Epidermal melanocyte (primary cell): ENCODE measurements around the gene SIPA1.

ENCODE experiments used
- DNase-seq: peaks from one replicate; pipeline ENCODE4 v3.0.0; 2011; ENCODE audit warnings: low spot score; ENCODE audit not compliant: insufficient read length

Gene SIPA1, protein sequence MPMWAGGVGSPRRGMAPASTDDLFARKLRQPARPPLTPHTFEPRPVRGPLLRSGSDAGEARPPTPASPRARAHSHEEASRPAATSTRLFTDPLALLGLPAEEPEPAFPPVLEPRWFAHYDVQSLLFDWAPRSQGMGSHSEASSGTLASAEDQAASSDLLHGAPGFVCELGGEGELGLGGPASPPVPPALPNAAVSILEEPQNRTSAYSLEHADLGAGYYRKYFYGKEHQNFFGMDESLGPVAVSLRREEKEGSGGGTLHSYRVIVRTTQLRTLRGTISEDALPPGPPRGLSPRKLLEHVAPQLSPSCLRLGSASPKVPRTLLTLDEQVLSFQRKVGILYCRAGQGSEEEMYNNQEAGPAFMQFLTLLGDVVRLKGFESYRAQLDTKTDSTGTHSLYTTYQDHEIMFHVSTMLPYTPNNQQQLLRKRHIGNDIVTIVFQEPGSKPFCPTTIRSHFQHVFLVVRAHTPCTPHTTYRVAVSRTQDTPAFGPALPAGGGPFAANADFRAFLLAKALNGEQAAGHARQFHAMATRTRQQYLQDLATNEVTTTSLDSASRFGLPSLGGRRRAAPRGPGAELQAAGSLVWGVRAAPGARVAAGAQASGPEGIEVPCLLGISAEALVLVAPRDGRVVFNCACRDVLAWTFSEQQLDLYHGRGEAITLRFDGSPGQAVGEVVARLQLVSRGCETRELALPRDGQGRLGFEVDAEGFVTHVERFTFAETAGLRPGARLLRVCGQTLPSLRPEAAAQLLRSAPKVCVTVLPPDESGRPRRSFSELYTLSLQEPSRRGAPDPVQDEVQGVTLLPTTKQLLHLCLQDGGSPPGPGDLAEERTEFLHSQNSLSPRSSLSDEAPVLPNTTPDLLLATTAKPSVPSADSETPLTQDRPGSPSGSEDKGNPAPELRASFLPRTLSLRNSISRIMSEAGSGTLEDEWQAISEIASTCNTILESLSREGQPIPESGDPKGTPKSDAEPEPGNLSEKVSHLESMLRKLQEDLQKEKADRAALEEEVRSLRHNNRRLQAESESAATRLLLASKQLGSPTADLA

DNA sequence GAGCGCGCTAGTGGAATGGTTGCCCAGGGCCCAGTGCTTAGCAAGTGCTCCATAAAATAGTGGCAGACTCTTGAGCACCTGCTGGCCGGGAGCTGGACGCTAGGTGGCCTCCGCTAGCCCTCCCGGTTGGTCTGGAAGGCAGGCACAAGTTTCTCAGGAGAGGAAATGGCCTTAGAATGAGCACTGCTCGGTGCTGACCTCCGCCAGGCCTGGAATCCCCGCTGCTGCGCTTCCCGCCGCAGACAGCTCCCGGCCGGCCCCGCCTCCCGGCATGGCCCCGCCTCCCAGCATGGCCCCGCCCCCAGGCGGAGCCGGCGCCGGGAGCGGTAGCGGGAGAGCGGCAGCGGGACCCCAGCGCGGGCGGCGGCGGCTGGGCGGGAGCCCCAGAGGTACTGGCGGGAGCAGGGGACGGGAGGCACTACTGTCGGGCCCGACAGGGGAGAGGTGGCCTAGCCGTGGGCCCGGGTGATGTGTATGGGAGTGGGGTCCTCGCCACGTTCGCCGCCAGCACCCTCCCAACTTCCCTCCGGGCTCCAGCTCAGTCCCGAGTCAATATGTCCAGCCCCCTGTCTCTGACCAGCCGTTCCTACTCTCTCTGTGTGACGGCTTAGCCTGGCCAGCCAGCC is at the start of gene SIPA1:
TSS of gene SIPA1 (plus strand) at position 308 of the 626 bp plus-strand sequence. CDS start 2,821 bp downstream, outside the sequence.
- peak; percentile 65 for DNase-seq

DNA sequence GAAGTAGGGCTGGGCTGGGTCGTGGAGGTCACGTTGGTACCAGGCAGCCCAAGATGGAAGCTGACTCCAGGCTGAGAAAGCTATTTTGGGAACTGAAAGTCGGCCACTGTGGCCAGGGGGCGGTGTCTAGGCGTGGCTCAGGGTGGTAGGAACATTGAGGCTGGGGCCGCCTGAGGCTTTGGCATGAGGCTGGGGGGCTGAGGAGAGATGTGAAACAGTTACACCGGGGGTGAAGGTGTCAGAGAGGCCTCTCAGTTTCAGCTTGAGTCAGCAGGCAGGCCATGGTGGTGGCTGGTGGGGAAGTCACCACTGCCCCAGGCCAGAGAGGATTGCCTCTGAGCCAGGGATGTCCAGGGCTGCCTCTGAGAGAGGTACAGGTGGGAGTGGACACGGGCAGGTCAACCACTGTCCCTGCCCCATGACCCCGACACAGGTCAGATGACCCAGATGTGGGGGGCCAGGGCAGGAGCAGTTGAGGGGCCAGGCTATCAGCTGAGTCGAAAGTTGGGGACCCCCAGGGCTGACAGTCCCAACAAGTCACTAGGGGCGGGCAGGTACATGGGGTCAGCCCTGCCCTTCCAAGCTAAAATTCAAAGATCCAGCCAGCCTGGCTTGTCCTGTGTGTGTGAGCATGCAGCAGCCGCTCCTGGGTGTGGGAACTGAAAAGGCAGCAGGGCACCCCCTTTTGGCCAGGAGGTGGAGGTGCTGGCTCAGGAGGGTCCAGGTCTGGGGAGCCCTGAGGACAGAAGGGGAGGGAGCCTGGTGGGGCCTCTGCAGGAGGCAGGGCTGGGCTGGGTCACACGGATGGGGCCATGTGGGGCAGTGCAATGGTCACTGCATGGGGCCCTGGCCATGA is 49.5 kb upstream of the SIPA1 start:
- DNase-seq: no peak

DNA sequence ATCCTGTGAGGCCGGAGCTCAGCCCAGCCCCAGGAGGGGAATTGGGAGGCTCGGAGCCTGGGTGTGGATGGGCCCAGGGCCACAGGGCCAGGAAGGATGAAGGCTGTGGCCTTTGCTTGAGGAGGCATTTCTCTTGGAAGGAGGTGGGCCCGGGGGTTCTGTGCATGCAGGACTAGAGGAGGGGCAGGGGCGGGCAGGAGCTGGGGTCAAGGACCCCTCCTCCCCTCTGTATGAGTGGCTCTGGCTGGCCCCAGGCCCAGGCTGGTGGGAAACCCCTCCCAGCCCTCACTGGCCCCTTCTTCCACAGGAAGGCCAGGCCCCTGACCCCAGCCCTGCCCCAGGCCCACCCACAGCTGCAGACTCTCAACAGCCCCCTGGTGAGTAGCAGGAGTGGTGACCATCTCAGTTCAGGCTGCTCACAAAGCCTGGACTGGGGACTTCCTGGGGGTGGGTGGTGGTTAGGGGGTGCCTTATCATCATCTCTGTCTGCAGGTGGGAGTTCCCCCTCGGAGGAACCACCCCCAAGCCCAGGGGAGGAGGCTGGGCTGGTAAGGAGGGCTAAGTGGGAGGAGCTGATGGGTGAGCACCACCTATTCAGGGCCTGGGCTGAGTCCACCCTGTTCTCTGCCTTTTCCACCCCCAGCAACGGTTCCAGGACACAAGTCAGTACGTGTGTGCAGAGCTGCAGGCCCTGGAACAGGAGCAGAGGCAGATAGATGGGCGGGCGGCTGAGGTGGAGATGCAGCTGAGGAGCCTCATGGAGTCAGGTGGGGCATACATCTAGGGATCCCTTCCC is 48.3 kb upstream of the SIPA1 start:
- no peak for DNase-seq

DNA sequence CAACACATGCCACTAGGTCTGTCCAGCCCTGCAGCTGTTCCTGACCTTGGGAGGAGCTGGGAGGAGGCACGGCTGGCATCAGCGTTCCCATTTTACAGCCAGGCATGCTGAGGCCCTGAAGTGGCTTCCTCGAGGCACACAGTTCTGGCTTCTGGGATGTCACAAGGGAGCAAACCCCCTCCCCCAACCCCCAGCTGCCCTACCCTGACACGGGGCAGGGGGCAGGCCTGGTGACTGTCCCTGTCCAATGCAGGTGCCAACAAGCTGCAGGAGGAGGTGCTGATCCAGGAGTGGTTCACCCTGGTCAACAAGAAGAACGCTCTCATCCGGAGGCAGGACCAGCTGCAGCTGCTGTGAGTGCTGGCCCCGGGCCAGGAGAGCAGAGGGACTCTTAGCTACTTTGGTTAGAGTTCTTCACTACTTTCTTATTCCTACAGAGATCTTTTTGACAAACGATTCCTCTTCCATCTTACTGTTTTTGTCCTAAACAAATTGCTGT is 47.6 kb upstream of the SIPA1 start:
- DNase-seq: no peak

DNA sequence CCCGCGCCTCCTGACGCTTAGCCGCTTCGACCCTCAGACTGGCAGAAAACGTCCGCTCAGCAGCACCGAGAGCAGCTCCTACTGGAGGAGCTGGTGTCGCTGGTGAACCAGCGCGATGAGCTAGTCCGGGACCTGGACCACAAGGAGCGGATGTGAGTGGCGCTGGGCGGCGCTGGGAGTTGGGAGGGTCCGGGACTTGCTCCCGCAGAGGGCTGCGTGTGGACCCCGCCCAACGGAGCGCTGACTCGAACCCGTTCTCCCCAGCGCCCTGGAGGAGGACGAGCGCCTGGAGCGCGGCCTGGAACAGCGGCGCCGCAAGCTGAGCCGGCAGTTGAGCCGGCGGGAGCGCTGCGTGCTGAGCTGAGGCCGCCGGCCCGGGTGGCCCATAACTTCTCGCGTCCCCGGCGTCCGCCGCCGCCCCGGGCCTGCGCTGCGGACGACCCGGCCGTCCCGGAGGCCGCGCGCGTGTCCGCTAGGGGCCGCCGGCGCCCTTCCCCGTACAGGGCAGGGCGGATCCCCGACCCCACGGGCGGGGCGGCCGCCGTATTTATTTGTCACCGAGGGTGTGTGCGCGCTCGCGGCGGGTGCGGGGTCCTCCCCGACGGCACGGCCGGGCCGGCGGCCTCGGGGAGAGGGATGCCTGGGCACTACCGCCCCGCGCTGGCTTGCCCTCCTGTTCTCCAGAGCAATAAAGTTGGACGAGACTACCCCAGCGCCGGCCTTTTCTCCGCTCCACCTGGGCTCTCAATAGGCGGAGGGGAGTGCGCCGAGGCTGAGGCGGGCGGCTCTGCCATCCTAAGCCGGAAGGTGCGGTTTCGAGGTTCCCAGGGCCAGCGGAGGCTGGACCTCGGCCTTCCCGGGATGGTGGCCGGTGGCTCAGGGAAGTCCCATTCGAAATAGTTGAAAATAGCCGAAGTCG is 45.7 kb upstream of the SIPA1 start:
- DNase-seq: no peak

DNA sequence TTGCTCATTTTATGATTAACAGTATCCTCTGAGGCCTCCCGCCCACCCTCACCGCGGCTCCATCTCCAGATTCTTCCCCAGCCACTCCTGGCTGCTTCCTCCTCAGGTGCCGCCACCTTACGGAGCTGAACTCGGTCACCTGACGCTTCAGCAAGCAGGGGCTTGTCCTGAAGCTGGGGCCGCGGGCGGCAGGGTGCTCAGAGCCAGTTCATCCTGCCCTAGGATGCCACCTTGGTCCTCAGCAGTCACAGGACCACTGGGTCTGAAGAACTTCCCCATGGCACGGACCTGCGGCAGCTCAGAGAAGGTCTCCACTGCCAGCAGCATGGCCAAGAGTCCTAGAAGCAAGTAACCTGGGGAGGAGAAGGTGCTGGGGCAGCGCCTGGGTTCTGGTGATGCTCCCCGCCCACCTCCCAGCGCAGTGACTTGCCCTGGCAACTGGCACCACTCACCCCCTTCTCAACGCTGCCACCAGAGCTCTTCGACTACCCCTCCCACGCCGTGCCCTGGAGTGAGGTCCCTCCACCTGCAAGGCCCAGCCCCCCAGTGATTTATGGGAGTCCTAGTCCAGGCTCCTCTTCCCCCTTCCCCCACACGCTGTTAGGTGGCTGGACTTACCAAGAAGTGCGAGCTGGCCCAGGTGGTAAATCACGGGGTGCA is 44.9 kb upstream of the SIPA1 start:
- DNase-seq: no peak

DNA sequence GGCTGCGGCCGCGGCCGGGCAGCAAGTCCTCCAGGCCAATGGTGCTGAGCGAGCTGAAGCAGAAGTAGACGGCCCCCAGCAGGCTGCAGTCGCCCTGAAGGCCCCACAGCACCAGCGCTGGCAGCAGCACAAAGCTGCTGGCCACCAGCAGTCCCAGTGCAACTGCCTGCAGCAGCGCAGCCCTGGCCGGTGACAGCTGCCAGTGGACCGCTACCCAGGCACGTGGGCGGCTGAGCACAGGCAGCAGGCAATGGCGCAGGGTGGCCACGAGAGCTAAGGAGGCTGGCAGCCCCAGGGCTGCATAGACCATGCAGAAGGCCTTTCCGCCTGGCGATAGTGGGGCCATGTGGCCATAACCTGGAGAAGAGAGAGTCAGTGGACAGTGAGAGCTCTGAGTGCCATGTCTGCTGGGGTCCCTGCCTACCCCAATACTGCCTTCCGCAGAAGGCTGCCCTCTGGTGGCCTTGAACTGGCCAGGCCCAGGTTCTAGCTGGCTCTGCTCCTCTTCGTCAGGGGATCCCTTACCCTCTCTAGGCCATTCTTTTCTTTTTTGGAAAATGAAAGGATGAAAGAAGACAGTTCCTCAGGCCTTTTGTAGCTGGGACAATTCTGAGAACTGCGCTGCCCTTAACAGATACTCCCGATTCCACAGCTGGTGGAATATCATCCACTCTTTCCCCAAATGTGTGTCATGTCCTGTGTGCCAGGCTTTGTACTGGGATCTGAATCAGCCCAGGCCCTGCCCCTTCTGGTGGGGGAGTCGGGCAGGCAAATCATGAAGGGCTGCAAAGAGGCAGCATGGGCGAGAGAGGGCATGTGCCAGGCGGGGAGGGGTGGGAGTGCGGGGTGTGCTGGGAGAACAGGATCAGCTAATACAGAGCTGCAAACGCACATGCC is 44.1 kb upstream of the SIPA1 start:
- DNase-seq: no peak

DNA sequence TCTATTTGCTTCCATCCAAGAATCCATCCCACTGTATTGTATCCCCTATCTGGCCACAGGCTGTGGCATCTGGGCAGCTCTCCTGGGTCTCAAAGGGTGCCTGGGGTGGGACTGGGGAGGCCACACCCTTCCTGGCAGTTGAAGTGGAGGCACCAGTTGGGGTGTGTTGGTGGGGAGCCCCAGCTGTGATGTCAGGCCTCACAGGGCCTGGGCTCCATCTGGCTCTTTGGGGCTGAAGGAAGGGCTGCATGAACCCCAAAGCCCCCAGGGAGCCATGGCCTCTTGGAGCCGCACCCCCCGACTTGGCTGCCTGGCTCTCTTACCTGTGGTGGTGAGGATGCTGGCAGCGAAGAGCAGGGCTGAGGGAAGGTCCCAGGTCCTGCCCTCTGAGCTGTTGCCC is 42.8 kb upstream of the SIPA1 start:
- no peak for DNase-seq

DNA sequence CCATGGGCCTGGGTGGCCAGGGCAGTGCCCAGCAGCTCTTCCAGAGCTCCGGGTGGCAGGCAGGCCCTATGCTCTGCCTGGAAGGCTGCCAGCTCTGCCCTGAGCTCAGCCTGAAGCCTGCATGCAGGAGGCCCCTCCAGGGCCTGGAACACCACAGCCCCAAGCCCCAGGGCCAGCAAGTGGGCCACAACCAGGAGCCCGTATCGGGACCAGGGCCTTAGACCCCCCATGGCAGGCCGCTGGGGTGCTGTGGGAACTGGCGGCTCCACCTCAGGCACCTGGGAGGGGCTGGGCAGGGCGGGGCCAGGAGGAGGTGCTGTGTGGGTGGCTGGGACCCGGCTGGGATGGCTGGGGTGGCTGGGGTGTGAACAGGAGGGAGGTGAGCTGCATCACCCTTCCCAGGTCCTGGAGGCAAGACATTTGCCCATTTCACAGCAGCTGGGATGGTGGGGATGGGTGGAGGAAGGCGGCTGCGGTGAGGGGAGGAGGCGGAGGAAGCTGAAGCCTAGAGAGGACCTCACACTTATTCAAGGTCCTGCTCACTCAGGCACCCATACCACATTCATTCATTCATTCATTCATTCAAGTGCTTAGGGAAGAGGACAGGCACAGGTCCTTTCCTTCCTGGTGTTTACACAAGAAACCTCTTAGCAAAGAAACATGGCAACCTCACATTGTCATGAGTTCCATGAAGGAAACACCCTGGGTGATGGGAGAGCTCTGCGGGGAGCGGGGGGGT is 42.2 kb upstream of the SIPA1 start, which contains the start of gene KCNK7:
TSS of gene KCNK7 (minus strand) at position 258 of the 739 bp plus-strand sequence. CDS start at position 230, 28 bp downstream.
- DNase-seq: no peak

DNA sequence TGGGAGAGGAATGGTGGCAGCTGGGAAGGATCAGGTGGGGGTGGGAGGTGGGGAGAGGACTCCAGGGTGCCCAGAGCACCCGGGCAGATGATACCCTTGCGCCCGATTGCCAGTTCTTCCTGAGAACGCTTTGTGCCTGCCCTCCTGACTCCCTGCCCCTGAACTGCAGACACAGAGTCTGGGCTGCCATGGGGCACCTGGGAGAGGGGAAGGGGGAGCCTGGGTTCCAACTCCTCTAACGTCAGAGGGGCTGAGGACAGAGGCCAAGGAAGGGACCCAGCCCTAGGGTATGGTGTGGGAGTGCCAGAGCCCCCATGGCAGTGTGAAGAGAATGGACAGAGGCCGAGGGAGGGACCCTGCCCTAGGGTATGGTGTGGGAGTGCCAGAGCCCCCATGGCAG is 41.4 kb upstream of the SIPA1 start:
- DNase-seq: no peak

DNA sequence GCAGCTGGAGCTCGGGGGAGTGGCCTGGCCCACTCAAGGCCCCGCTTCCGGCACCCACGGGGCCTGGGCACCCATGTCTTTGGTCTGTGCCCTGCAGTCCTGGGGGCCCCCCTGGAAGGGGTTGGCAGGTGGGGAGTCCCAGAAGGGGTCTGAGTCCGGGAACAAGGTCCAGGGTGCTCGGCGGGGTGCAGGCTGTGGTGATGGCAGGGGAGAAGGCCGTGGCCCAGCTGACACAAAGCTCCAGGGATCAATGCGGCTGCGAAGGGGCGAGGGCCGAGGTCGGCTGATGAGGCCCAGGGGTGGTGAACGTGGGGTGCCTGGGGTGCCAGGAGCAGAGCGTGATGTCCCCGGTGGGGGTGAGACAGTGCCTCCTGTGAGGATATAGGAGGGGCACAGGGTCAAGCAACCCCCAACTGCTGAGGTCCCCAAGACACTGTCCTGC is 39.6 kb upstream of the SIPA1 start:
- no peak for DNase-seq

DNA sequence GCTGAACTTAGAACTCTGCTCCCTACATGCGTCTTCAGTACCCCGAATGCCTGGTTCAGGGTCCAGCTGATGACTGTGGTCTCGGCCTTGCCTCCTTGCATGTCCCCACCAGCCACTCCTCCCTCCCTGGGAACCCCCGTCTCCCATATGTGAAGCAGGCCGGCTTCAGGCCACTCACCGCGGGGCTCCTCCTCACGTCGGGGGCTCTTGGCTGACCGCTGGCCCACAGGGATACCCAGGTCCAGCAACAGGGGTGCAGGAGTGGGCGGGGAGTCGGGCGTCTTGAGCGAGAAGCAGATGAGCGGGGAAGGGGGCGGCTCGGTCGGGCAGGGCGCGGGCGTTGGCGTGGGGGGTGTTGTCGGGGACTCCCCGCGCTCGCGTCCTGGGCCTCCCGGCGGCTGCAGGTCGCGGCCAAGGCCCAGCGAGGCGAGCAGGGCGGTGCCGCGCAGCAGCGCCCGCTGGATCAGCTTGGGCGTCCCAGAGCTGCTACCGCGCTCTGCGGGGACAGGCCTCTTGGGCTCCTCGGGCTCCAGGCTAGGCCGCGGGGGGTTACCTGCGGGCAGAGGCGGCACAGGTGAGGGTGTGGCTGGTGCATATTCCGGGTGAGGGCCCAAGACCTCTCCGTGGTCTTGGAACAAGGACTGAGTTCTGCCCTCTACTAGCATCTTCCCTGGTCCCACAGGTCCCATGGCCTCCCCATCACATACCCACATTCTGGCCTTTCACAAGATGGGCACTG is 38.5 kb upstream of the SIPA1 start:
- no peak for DNase-seq

DNA sequence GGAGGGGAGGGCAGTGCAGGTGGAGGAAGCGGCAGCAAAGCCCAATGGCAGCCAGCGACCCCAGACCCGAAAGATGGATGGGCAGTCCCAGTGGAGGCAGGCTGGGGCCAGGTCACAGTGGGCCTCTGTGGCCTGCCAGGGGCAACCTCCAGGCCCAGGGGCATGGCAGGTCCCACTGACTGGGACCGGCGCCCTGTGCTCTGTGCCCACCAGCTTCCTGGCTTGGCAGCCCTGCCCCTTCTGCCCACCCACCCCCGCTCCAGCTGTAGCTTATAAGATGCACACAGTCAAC is 38.0 kb upstream of the SIPA1 start:
- no peak for DNase-seq

DNA sequence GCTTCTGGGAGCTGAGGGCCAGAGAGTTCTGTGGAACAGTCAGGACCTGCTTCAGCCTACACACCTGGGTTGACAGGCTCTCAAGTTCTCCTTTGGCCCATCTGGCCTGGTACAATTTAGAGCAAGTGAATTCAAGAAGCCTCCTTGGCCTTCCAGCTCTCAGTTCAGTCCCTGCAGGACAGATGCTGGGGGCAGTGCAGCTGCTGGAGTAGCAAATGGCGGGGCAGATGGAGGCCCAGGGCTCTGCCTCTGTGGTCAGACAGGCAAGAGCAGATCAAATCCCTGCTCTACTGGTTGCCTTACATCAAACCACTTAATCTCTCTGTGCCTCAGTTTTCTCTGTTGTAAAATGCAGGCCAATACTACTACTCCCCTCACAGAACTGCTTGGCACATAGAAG is 33.6 kb upstream of the SIPA1 start:
- DNase-seq: no peak

DNA sequence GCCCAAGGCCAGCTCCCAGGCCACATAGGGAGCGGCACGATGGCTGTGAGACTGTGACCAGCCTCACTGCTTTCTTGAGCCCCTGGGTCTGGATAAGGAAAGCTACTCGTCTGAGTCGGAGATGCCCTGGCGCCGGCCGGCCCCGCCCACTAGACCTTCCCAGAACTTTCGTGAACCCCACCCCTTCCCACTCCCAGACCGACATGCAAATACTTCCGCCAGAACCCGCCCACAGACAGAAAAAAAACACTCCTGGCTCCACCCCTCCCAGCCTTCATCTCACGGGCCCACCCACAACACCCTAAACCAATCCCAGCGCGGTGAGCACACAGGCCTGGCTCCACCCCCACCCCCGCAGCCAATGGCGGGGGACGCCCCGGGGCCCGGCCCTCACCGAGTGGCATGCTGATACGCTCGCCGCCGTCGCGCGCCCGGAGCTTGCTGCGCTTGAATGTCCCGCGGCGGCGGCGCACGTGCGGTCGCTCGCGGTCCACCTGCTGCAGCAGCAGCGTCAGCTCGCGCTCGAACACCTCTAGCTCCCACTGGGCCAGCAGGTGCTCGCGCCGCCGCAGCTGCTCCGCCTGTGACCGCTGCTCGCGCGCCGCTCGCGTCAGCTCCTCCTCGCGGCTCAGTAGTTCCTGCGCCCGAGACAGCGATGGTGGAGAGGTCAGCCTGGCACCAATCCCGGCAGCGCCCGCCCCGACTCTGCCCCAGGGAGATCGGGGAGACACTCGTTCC is 30.9 kb upstream of the SIPA1 start:
- peak; percentile 100 for DNase-seq
